CD4-positive, alpha-beta T cell (primary cell): ENCODE results near the gene LDB2. TPM values are rescaled to one million over a fixed set of nuclear protein-coding genes. Genes with fewer than 3 reads are reported as not detected.

Source experiments
- ATAC-seq: fragments of 200-7000 bp; cut with Tn5 transposase; one replicate; pipeline ENCODE4 v1.10.0; 2022; ENCODE audit warnings: mild to moderate bottlenecking; ENCODE audit not compliant: poor library complexity
- CTCF ChIA-PET: fragments of 350-600 bp; sonication (Branson Sonifier 250); formaldehyde crosslinking; loops from one replicate; lab custom pipeline; 2021; ENCODE audit warnings: antibody characterized with exemption, inconsistent platforms; lab: Charles Lee
- POLR2A ChIA-PET: fragments of 350-600 bp; sonication (Branson Sonifier 250); formaldehyde crosslinking; loops from one replicate; lab custom pipeline; 2021; ENCODE audit warnings: antibody characterized with exemption, inconsistent platforms; lab: Charles Lee
- DNase-seq, 14 experiments: peaks; one replicate each; pipeline ENCODE4 v3.0.0-alpha.2; 2013 to 2020; ENCODE audit warnings: mixed read lengths in 2 of 14
- H3K27ac ChIP-seq, 2 donors: one replicate each; pipeline versions ENCODE4 v1.5.1 to v1.7.0; 2013; ENCODE audit warnings: low read length in 2 of 2, low read depth in 1 of 2, mild to moderate bottlenecking in 1 of 2
- H3K27me3 ChIP-seq, 2 experiments: 1 replicate in 1 of 2; 2 replicates in 1 of 2; pipeline versions ENCODE4 v1.6.1 to v1.7.0; 2013; ENCODE audit warnings: low read length in 2 of 2, control low read depth in 1 of 2, mild to moderate bottlenecking in 1 of 2, moderate library complexity in 1 of 2; ENCODE audit not compliant: insufficient read depth in 2 of 2, control insufficient read depth in 1 of 2
- H3K36me3 ChIP-seq: one replicate; pipeline ENCODE4 v1.6.1; 2013; ENCODE audit warnings: low read length, control low read depth; ENCODE audit not compliant: insufficient read depth
- H3K4me1 ChIP-seq: one replicate; pipeline ENCODE4 v1.6.1; 2013; ENCODE audit warnings: low read length, control low read depth; ENCODE audit not compliant: insufficient read depth
- H3K4me3 ChIP-seq: one replicate; pipeline ENCODE4 v1.5.1; 2013; ENCODE audit warnings: mild to moderate bottlenecking, low read length, moderate library complexity
- H3K9me3 ChIP-seq, 2 experiments: 1 replicate in 1 of 2; 2 replicates in 1 of 2; pipeline versions ENCODE4 v1.6.1 to v1.7.0; 2013; ENCODE audit warnings: low read length in 2 of 2, mild to moderate bottlenecking in 2 of 2, control low read depth in 1 of 2, moderate library complexity in 1 of 2; ENCODE audit not compliant: control insufficient read depth in 1 of 2, insufficient read depth in 1 of 2
- H3K27ac Mint-ChIP-seq: one replicate; pipeline ENCODE4 v1.8.0; 2020; ENCODE audit warnings: mixed read lengths
- H3K27me3 Mint-ChIP-seq: one replicate; pipeline ENCODE4 v1.8.0; 2021; ENCODE audit warnings: mixed read lengths
- H3K36me3 Mint-ChIP-seq: one replicate; pipeline ENCODE4 v1.8.0; 2021; ENCODE audit warnings: low read depth, mixed read lengths
- H3K4me1 Mint-ChIP-seq: one replicate; pipeline ENCODE4 v1.8.0; 2021; ENCODE audit warnings: low read depth, mixed read lengths
- H3K4me3 Mint-ChIP-seq: one replicate; pipeline ENCODE4 v1.8.0; 2020; ENCODE audit warnings: mild to moderate bottlenecking, mixed read lengths
- H3K9me3 Mint-ChIP-seq: one replicate; pipeline ENCODE4 v1.8.0; 2020; ENCODE audit warnings: mixed read lengths
- intact Hi-C, 2 experiments: fragments of 100-400 bp; cut with DNase I in 1 of 2; cut with micrococcal nuclease in 1 of 2; formaldehyde crosslinking; loops; one replicate each; pipeline versions ENCODE4 v1.15.1 to v1.9.0; 2023 to 2025; cut with DNase I, micrococcal nuclease
- total RNA-seq, 174 experiments: library from RNA in 2 of 174; stranded (reverse) in 2 of 174; gene quantifications; one replicate each; pipeline ENCODE4 v1.2.3 and lab custom pipeline; 2021 to 2026
- TF ChIP-seq, protein P1 (sequence below): fragments of 200-600 bp; IDR thresholded peaks from one replicate; pipeline ENCODE4 v1.8.0; 2022; ENCODE audit warnings: antibody characterized with exemption, mild to moderate bottlenecking

Gene LDB2
- total RNA-seq, 2 experiments from 2014 or later = not detected

GRCh38 chr4:16597845-16598596 lies 300.4 kb downstream of the LDB2 start:
- intact Hi-C loops = no loop called here
- Histone ChIP-seq H3K4me3 (no peak overlapping the region), H3K27ac (no peak overlapping the region), H3K27me3 (no peaks in the 10 kb centered on the region), H3K4me1 (no peaks in the 10 kb centered on the region), H3K9me3 (no peaks in the 10 kb centered on the region), H3K36me3 (no peaks in the 10 kb centered on the region)
- no peak overlapping the region for H3K27ac Mint-ChIP-seq
- ChIA-PET POLR2A (no interaction called here), CTCF (no interaction called here)
- H3K4me3 Mint-ChIP-seq = no peak overlapping the region
- ATAC-seq = no peak
- DNase-seq = no peak
- peaks cover 3% of the 10 kb centered on the region for H3K9me3 Mint-ChIP-seq
- H3K4me1 Mint-ChIP-seq = no peaks in the 10 kb centered on the region
- H3K27me3 Mint-ChIP-seq = no peaks in the 10 kb centered on the region
- H3K36me3 Mint-ChIP-seq = no peaks in the 10 kb centered on the region
- TF ChIP-seq, protein P1, sequence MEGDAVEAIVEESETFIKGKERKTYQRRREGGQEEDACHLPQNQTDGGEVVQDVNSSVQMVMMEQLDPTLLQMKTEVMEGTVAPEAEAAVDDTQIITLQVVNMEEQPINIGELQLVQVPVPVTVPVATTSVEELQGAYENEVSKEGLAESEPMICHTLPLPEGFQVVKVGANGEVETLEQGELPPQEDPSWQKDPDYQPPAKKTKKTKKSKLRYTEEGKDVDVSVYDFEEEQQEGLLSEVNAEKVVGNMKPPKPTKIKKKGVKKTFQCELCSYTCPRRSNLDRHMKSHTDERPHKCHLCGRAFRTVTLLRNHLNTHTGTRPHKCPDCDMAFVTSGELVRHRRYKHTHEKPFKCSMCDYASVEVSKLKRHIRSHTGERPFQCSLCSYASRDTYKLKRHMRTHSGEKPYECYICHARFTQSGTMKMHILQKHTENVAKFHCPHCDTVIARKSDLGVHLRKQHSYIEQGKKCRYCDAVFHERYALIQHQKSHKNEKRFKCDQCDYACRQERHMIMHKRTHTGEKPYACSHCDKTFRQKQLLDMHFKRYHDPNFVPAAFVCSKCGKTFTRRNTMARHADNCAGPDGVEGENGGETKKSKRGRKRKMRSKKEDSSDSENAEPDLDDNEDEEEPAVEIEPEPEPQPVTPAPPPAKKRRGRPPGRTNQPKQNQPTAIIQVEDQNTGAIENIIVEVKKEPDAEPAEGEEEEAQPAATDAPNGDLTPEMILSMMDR = no peak

GRCh38 chr4:16597443-16597842 lies 301.0 kb downstream of the LDB2 start:
- Mint-ChIP-seq H3K27ac (no peak overlapping the region), H3K4me3 (no peak overlapping the region), H3K4me1 (no peaks in the 10 kb centered on the region), H3K27me3 (no peaks in the 10 kb centered on the region), H3K36me3 (no peaks in the 10 kb centered on the region), H3K9me3 (peaks cover 3% of the 10 kb centered on the region)
- Histone ChIP-seq H3K36me3 (no peaks in the 10 kb centered on the region), H3K4me1 (no peaks in the 10 kb centered on the region), H3K4me3 (no peak overlapping the region), H3K9me3 (no peaks in the 10 kb centered on the region), H3K27ac (no peak overlapping the region), H3K27me3 (no peaks in the 10 kb centered on the region)
- no peak for DNase-seq
- intact Hi-C loops = no loop called here
- no peak for ATAC-seq
- CTCF ChIA-PET = no interaction called here
- POLR2A ChIA-PET = no interaction called here
- TF ChIP-seq, protein P1 = no peak

DNA sequence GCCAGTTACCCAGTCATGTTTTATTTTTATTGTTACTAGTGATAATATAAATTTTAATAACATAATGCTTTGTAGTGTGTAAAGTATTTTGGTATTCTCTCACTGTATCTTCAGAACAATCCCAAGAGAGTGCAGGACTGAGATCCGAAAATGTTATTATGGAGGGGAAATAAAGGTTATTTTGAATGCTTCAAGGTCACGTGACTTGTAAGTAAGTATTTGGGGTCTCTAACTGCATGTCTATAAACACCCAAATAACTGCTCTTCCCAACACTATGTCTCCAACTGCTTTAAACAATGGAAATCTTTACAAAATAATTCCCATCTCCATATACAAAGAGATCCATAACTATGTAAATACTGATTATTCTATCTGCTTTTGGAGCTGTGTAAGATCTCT lies 302.2 kb downstream of the LDB2 start:
- Mint-ChIP-seq H3K4me1 (no peaks in the 10 kb centered on the region), H3K27ac (no peak overlapping the region), H3K9me3 (no peaks in the 10 kb centered on the region), H3K36me3 (no peaks in the 10 kb centered on the region), H3K4me3 (no peak overlapping the region), H3K27me3 (no peaks in the 10 kb centered on the region)
- POLR2A ChIA-PET = no interaction called here
- CTCF ChIA-PET = no interaction called here
- no peak for DNase-seq
- no peaks in the 10 kb centered on the region for H3K36me3 ChIP-seq
- H3K27me3 ChIP-seq = no peaks in the 10 kb centered on the region
- intact Hi-C loops = no loop called here
- H3K27ac ChIP-seq = no peak overlapping the region
- ATAC-seq = no peak
- no peaks in the 10 kb centered on the region for H3K4me1 ChIP-seq
- H3K9me3 ChIP-seq = no peaks in the 10 kb centered on the region
- H3K4me3 ChIP-seq = no peak overlapping the region
- TF ChIP-seq, protein P1 = no peak
